ENCODE results near the gene ZSWIM3. TPM values are rescaled to one million over a fixed set of nuclear protein-coding genes. Genes with fewer than 3 reads are reported as not detected.

The ZSWIM3 gene
- total RNA-seq (1 to 10 TPM; 6.7 to 7.1 TPM), polyA plus RNA-seq (1 to 10 TPM in 1 of 2 donors, under 1 TPM in 1; 0.77 to 2.5 TPM)

- Histone ChIP-seq H3K4me1 (ENCODE audit: insufficient read depth, low read length) (peaks cover 35% of the 10 kb centered on the region), H3K27me3 (ENCODE audit: insufficient read depth, low read length) (no peaks in the 10 kb centered on the region), H3K9me3 (ENCODE audit: control insufficient read depth in 1 of 2, low read length in 2 of 2) (no peaks in the 10 kb centered on the region), H3K36me3 (ENCODE audit: insufficient read depth, low read length) (peaks cover 19% of the 10 kb centered on the region), H3K4me3 (ENCODE audit: low read length in 2 of 2) (peak within 1 kb of the TSS; percentile 73 to 78), H3K27ac (ENCODE audit: low read depth, low read length) (peak within 1 kb of the TSS; percentile 76)
- ChIA-PET POLR2A (ENCODE audit: partially characterized antibody) (interaction anchor here (0.6 to 4.8 kb wide), 22 partner anchors 15 to 838 kb away, joined by 3 to 68 read pairs (median 4); partner anchors contain the start of genes CTSA, NEURL2, PCIF1 and UBE2C), CTCF (ENCODE audit: partially characterized antibody) (interaction anchor here (0.8 to 1.6 kb wide), 6 partner anchors 23 to 112 kb away, joined by 3 to 6 read pairs (median 4); partner anchors contain the start of gene ZSWIM1)
- Mint-ChIP-seq H3K9me3 (no peaks in the 10 kb centered on the region), H3K27me3 (no peaks in the 10 kb centered on the region), H3K4me3 (peak within 1 kb of the TSS; percentile 86 to 98 (median 95)), H3K4me1 (peaks cover 25 to 66% (median 39%) of the 10 kb centered on the region in 4 donors), H3K36me3 (peaks cover 12 to 13% of the 10 kb centered on the region in 2 donors), H3K27ac (peak within 1 kb of the TSS; percentile 84 to 99 (median 98))
- peak; percentile 97 to 99 (median 99) for DNase-seq
- intact Hi-C loops (cut with micrococcal nuclease), result loop anchor here (1.0 to 10.0 kb wide), 7 partner anchors 24 to 115 kb away; partner anchors contain the start of genes CTSA, DNTTIP1, NEURL2 and UBE2C
These were observed at the start of gene ZSWIM3, which contains the start of gene ACOT8 for GRCh38 chr20:45857114-45857881. Gene ZSWIM3 (plus strand): TSS chr20:45857614. CDS start chr20:45857826, 212 bp downstream. Gene ACOT8 (minus strand): TSS chr20:45857392. CDS start chr20:45857315, 77 bp downstream.

- H3K4me1 ChIP-seq (ENCODE audit: insufficient read depth, low read length), result peaks cover 15% of the 10 kb centered on the region
- Mint-ChIP-seq H3K9me3 (no peaks in the 10 kb centered on the region), H3K27ac (peak overlapping the region in 3 of 7 donors; percentile 34 to 66 (median 38)), H3K27me3 (no peaks in the 10 kb centered on the region), H3K4me1 (peaks cover 7 to 23% (median 14%) of the 10 kb centered on the region in 4 donors), H3K36me3 (peaks cover 28 to 51% of the 10 kb centered on the region in 2 donors), H3K4me3 (no peak overlapping the region)
- H3K4me3 ChIP-seq (ENCODE audit: low read length in 2 of 2), result no peak overlapping the region
- no peak overlapping the region for H3K27ac ChIP-seq (ENCODE audit: low read depth, low read length)
- H3K36me3 ChIP-seq (ENCODE audit: insufficient read depth, low read length), result peaks cover 23% of the 10 kb centered on the region
- no peak for DNase-seq
- intact Hi-C loops (cut with micrococcal nuclease), result no loop called here
- H3K27me3 ChIP-seq (ENCODE audit: insufficient read depth, low read length), result no peaks in the 10 kb centered on the region
- no peaks in the 10 kb centered on the region for H3K9me3 ChIP-seq (ENCODE audit: control insufficient read depth in 1 of 2, low read length in 2 of 2)
- ChIA-PET POLR2A (ENCODE audit: partially characterized antibody) (interaction anchor here (1.0 kb wide), 1 partner anchor 435 kb away, joined by 3 read pairs; no protein-coding TSS in a partner anchor), CTCF (ENCODE audit: partially characterized antibody) (interaction anchor here (1.7 kb wide), 1 partner anchor 11 kb away, joined by 9 read pairs; no protein-coding TSS in a partner anchor)
These were observed 47.0 kb upstream of the ZSWIM3 start for GRCh38 chr20:45810191-45810970.

- H3K36me3 ChIP-seq (ENCODE audit: insufficient read depth, low read length), result peaks cover 12% of the 10 kb centered on the region
- DNase-seq, result peak; percentile 92 to 96 (median 94)
- ChIA-PET CTCF (ENCODE audit: partially characterized antibody) (interaction anchor here (0.7 to 1.7 kb wide), 3 partner anchors 13 to 149 kb away, joined by 3 to 9 read pairs (median 4); no protein-coding TSS in a partner anchor), POLR2A (ENCODE audit: partially characterized antibody) (interaction anchor here (0.6 to 1.8 kb wide), 8 partner anchors 9 to 160 kb away, joined by 3 to 8 read pairs (median 4); partner anchors contain the start of genes ACOT8, DNTTIP1, WFDC3 and ZNF335)
- H3K4me1 Mint-ChIP-seq, result peaks cover 7 to 23% (median 14%) of the 10 kb centered on the region in 4 donors
- intact Hi-C loops (cut with micrococcal nuclease), result loop anchor here (1.0 to 2.0 kb wide), 5 partner anchors 22 to 159 kb away; partner anchors contain the start of genes ACOT8, DNTTIP1, WFDC3 and ZSWIM1
- peaks cover 15% of the 10 kb centered on the region for H3K4me1 ChIP-seq (ENCODE audit: insufficient read depth, low read length)
- peak within 1 kb of the TSS; percentile 82 to 92 (median 86) for H3K4me3 Mint-ChIP-seq
- H3K27ac Mint-ChIP-seq, result peak within 1 kb of the TSS; percentile 53 to 89 (median 70)
- no peaks in the 10 kb centered on the region for H3K27me3 ChIP-seq (ENCODE audit: insufficient read depth, low read length)
- H3K9me3 ChIP-seq (ENCODE audit: control insufficient read depth in 1 of 2, low read length in 2 of 2), result no peaks in the 10 kb centered on the region
- no peaks in the 10 kb centered on the region for H3K27me3 Mint-ChIP-seq
- peak within 1 kb of the TSS; percentile 37 to 68 for H3K4me3 ChIP-seq (ENCODE audit: low read length in 2 of 2)
- peak within 1 kb of the TSS; percentile 44 for H3K27ac ChIP-seq (ENCODE audit: low read depth, low read length)
- H3K9me3 Mint-ChIP-seq, result no peaks in the 10 kb centered on the region
- peaks cover 24 to 37% of the 10 kb centered on the region in 2 donors for H3K36me3 Mint-ChIP-seq
These were observed 45.0 kb upstream of the ZSWIM3 start, which contains the start of gene UBE2C for GRCh38 chr20:45812157-45813005. Gene UBE2C (plus strand): TSS chr20:45812644. CDS start chr20:45812696, 52 bp downstream.

GRCh38 chr20:45813006-45813340 lies 44.4 kb upstream of the ZSWIM3 start:
- Histone ChIP-seq H3K36me3 (ENCODE audit: insufficient read depth, low read length) (peaks cover 12% of the 10 kb centered on the region), H3K27me3 (ENCODE audit: insufficient read depth, low read length) (no peaks in the 10 kb centered on the region), H3K4me1 (ENCODE audit: insufficient read depth, low read length) (peaks cover 15% of the 10 kb centered on the region), H3K27ac (ENCODE audit: low read depth, low read length) (peak overlapping the region; percentile 6), H3K4me3 (ENCODE audit: low read length in 2 of 2) (peak overlapping the region; percentile 37 to 68), H3K9me3 (ENCODE audit: control insufficient read depth in 1 of 2, low read length in 2 of 2) (no peaks in the 10 kb centered on the region)
- Mint-ChIP-seq H3K36me3 (peaks cover 24 to 31% of the 10 kb centered on the region in 2 donors), H3K4me3 (peak overlapping the region; percentile 82 to 92 (median 86)), H3K4me1 (peaks cover 7 to 23% (median 14%) of the 10 kb centered on the region in 4 donors), H3K9me3 (no peaks in the 10 kb centered on the region), H3K27me3 (no peaks in the 10 kb centered on the region), H3K27ac (peak overlapping the region in 5 of 7 donors; percentile 53 to 85 (median 67))
- ChIA-PET CTCF (ENCODE audit: partially characterized antibody) (interaction anchor here (0.7 to 1.7 kb wide), 2 partner anchors 14 to 148 kb away, joined by 3 to 9 read pairs; no protein-coding TSS in a partner anchor), POLR2A (ENCODE audit: partially characterized antibody) (interaction anchor here (0.6 to 1.8 kb wide), 7 partner anchors 9 to 159 kb away, joined by 3 to 8 read pairs (median 4); partner anchors contain the start of genes ACOT8, ZNF335 and ZSWIM3)
- intact Hi-C loops (cut with micrococcal nuclease), result loop anchor here (2.0 kb wide), 2 partner anchors 22 to 68 kb away; partner anchors contain the start of genes DNTTIP1, WFDC3 and ZSWIM1
- DNase-seq, result no peak

- intact Hi-C loops (cut with micrococcal nuclease), result loop anchor here (2.0 kb wide), 2 partner anchors 23 to 67 kb away; partner anchors contain the start of genes DNTTIP1, WFDC3 and ZSWIM1
- no peak overlapping the region for H3K4me3 ChIP-seq (ENCODE audit: low read length in 2 of 2)
- no peaks in the 10 kb centered on the region for H3K9me3 ChIP-seq (ENCODE audit: control insufficient read depth in 1 of 2, low read length in 2 of 2)
- Mint-ChIP-seq H3K27me3 (peaks cover 0 to 1% of the 10 kb centered on the region in 2 donors), H3K4me3 (peak overlapping the region; percentile 52 to 92 (median 85)), H3K9me3 (no peaks in the 10 kb centered on the region), H3K4me1 (peaks cover 7 to 23% (median 14%) of the 10 kb centered on the region in 4 donors), H3K27ac (peak overlapping the region in 3 of 7 donors; percentile 55 to 85 (median 67)), H3K36me3 (peaks cover 23 to 29% of the 10 kb centered on the region in 2 donors)
- no peaks in the 10 kb centered on the region for H3K27me3 ChIP-seq (ENCODE audit: insufficient read depth, low read length)
- peaks cover 15% of the 10 kb centered on the region for H3K4me1 ChIP-seq (ENCODE audit: insufficient read depth, low read length)
- DNase-seq, result no peak
- peaks cover 11% of the 10 kb centered on the region for H3K36me3 ChIP-seq (ENCODE audit: insufficient read depth, low read length)
- ChIA-PET CTCF (ENCODE audit: partially characterized antibody) (interaction anchor here (1.7 kb wide), 1 partner anchor 14 kb away, joined by 9 read pairs; no protein-coding TSS in a partner anchor), POLR2A (ENCODE audit: partially characterized antibody) (interaction anchor here (1.0 to 1.8 kb wide), 4 partner anchors 8 to 159 kb away, joined by 4 to 8 read pairs (median 8); partner anchors contain the start of gene ZNF335)
- no peak overlapping the region for H3K27ac ChIP-seq (ENCODE audit: low read depth, low read length)
These were observed 43.9 kb upstream of the ZSWIM3 start for GRCh38 chr20:45813489-45813888.

Data from CD4-positive, alpha-beta memory T cell (primary cell).